ENCODE measurements around the gene STIMATE.

Gene STIMATE

GRCh38 chr3:52841211-52841980 lies 56.0 kb downstream of the STIMATE start:
- no peak for DNase-seq (ENCODE audit: low spot score in 2 of 2)
- in situ Hi-C loops (cut with MboI; ENCODE audit: low sequenced_read_pairs): loop anchor here (10.0 kb wide), 1 partner anchor 143 kb away; no protein-coding TSS in a partner anchor
- H3K27me3 ChIP-seq (ENCODE audit: low read depth): no peaks in the 10 kb centered on the region
- H3K36me3 ChIP-seq (replicated peaks): no peaks in the 10 kb centered on the region
- H3K4me1 ChIP-seq: no peaks in the 10 kb centered on the region
- no peak overlapping the region for H3K4me3 ChIP-seq
- no peaks in the 10 kb centered on the region for H3K9me3 ChIP-seq

DNA sequence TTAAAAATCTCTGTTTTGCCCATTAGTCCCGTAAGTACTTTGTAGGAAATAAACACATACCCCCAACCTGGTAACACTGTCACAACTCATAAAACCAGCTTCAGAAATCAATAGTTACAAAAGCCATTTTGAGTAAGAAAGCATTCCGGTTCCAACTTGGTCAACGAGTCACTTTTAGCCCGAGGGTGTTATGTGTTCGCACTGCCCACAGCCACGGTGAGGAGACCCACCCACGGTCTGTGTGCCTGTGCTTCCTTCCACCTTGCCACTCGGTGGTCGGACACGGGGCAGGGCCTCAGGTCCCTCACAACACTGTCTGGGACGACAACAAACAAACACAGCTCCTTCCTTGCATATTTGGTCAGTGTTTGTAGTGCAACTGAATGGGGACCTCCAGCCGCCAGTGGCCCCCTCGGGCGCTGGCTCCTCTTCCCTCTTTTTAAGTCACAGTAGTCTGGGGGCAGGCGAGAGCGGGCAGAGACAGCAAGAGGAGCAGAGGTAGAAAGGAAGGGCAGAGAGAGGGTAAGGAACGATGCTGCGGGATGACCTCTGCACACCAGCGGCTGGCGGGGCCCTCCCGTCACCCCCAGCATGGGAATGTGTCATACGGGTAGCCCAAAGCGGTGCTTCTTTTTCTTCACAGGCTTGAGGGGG lies 57.3 kb downstream of the STIMATE start:
- in situ Hi-C loops (cut with MboI; ENCODE audit: low sequenced_read_pairs): loop anchor here (10.0 kb wide), 1 partner anchor 145 kb away; no protein-coding TSS in a partner anchor
- no peaks in the 10 kb centered on the region for H3K36me3 ChIP-seq (replicated peaks)
- H3K4me3 ChIP-seq: no peak overlapping the region
- H3K27me3 ChIP-seq (ENCODE audit: low read depth): no peaks in the 10 kb centered on the region
- DNase-seq (ENCODE audit: low spot score in 2 of 2): no peak
- no peaks in the 10 kb centered on the region for H3K4me1 ChIP-seq
- no peaks in the 10 kb centered on the region for H3K9me3 ChIP-seq

- no peak for DNase-seq (ENCODE audit: low spot score in 2 of 2)
- Histone ChIP-seq H3K27me3 (ENCODE audit: low read depth) (no peaks in the 10 kb centered on the region), H3K36me3 (replicated peaks) (no peaks in the 10 kb centered on the region), H3K9me3 (no peaks in the 10 kb centered on the region), H3K4me3 (no peak overlapping the region), H3K4me1 (no peaks in the 10 kb centered on the region)
- in situ Hi-C loops (cut with MboI; ENCODE audit: low sequenced_read_pairs): no loop called here
Measured at GRCh38 chr3:52839268-52839575, 58.1 kb downstream of the STIMATE start.

DNA sequence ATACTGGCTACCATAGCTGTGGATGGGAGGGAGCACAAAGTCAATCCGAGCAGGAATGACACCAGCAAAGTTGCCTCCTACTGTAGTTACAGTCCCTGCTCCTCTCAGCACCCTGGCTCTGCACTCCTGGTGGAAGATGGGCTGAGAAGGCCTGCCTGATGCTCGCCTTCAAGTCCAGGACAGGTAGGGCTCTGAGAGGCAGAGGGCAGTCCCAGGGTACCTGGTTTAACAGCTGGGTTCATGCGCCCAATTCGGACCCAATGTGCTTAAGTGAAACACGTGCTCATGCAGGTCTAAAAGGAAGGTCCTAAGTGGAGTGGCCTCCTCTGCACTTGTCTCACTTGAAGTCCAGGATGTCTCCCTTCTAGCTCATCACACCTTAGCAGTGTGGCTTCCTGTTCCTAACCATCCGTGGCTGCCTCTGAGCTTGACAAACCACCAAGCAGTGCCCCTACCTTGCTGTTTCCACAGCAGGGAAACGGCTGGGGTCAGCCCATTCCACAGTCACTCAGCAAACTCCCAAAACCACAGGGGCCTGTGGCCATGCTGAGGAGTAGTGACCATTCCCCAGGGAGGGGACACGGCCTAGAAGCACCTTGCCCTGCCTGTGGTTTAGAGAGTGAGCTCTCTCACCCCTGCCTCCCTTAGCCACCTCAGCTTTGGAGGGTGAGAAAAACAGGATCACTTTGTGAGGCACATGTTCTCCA lies 58.6 kb downstream of the STIMATE start:
- no peaks in the 10 kb centered on the region for H3K27me3 ChIP-seq (ENCODE audit: low read depth)
- H3K4me3 ChIP-seq: no peak overlapping the region
- H3K36me3 ChIP-seq (replicated peaks): no peaks in the 10 kb centered on the region
- in situ Hi-C loops (cut with MboI; ENCODE audit: low sequenced_read_pairs): no loop called here
- no peaks in the 10 kb centered on the region for H3K9me3 ChIP-seq
- no peaks in the 10 kb centered on the region for H3K4me1 ChIP-seq
- no peak for DNase-seq (ENCODE audit: low spot score in 2 of 2)

- in situ Hi-C loops (cut with MboI; ENCODE audit: low sequenced_read_pairs): no loop called here
- no peaks in the 10 kb centered on the region for H3K36me3 ChIP-seq (replicated peaks)
- no peaks in the 10 kb centered on the region for H3K4me1 ChIP-seq
Measured at GRCh38 chr3:52836986-52837385, 60.4 kb downstream of the STIMATE start.

DNA sequence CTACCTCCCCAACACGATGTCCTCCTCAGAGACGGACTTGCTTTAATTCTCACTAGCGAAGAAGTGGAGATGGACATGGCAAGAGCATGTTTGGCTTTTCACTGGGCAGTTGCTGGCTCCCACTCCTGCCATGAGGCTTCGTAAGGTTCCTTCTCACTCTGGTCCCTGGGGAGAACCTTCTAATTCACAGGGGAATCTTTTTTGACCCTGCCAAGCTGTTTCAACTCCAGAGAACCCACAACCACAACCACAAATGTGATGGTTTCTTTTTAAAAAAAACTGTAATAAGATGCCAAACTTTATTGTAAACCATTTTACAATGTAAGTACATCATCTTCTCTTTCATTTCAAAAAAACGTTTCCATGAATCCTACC lies 60.9 kb downstream of the STIMATE start:
- Histone ChIP-seq H3K9me3 (no peaks in the 10 kb centered on the region), H3K36me3 (replicated peaks) (no peaks in the 10 kb centered on the region), H3K4me3 (no peak overlapping the region), H3K4me1 (no peaks in the 10 kb centered on the region), H3K27me3 (ENCODE audit: low read depth) (no peaks in the 10 kb centered on the region)
- in situ Hi-C loops (cut with MboI; ENCODE audit: low sequenced_read_pairs): no loop called here
- DNase-seq (ENCODE audit: low spot score in 2 of 2): no peak

More at GRCh38 chr3:52836986-52837385, 60.4 kb downstream of the STIMATE start:
- Histone ChIP-seq H3K9me3 (no peaks in the 10 kb centered on the region), H3K27me3 (ENCODE audit: low read depth) (no peaks in the 10 kb centered on the region), H3K4me3 (no peak overlapping the region)
- no peak for DNase-seq (ENCODE audit: low spot score in 2 of 2)

- no peaks in the 10 kb centered on the region for H3K4me1 ChIP-seq
- in situ Hi-C loops (cut with MboI; ENCODE audit: low sequenced_read_pairs): no loop called here
Measured at GRCh38 chr3:52835766-52836470, 61.4 kb downstream of the STIMATE start.

GRCh38 chr3:52834871-52835501 lies 62.4 kb downstream of the STIMATE start, which contains the start of gene MUSTN1:
Gene MUSTN1 (minus strand): TSS chr3:52835019. CDS start chr3:52834948, 71 bp downstream.
- Histone ChIP-seq H3K4me3 (no peak within 1 kb of the TSS), H3K9me3 (no peaks in the 10 kb centered on the region), H3K27me3 (ENCODE audit: low read depth) (no peaks in the 10 kb centered on the region), H3K36me3 (replicated peaks) (no peaks in the 10 kb centered on the region), H3K4me1 (no peaks in the 10 kb centered on the region)
- no peak for DNase-seq (ENCODE audit: low spot score in 2 of 2)
- in situ Hi-C loops (cut with MboI; ENCODE audit: low sequenced_read_pairs): no loop called here

More at GRCh38 chr3:52835766-52836470, 61.4 kb downstream of the STIMATE start:
- Histone ChIP-seq H3K4me3 (no peak overlapping the region), H3K9me3 (no peaks in the 10 kb centered on the region), H3K36me3 (replicated peaks) (no peaks in the 10 kb centered on the region), H3K27me3 (ENCODE audit: low read depth) (no peaks in the 10 kb centered on the region)
- no peak for DNase-seq (ENCODE audit: low spot score in 2 of 2)

DNA sequence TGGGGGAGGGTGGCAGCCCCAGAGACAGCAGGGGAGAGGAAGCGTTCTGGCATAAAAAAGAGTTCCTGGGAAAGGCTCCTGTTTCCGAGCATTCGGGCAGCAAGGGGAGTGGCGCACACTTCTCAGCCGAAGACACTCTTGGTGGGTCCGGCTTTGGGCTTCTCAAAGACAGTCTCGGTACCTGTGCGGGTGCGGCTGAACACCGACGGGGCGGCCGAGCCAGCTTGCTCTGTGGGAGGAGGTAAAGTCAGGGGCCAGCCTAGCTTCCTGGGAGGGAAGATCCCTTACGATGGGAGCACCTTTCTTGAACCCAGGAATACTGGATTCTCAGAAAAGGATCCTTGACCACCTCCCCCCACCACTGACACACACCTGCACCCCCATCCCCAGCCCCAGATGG lies 64.1 kb downstream of the STIMATE start:
- DNase-seq (ENCODE audit: low spot score in 2 of 2): no peak
- in situ Hi-C loops (cut with MboI; ENCODE audit: low sequenced_read_pairs): no loop called here
- H3K4me1 ChIP-seq: no peaks in the 10 kb centered on the region
- no peaks in the 10 kb centered on the region for H3K36me3 ChIP-seq (replicated peaks)
- H3K4me3 ChIP-seq: no peak overlapping the region
- H3K27me3 ChIP-seq (ENCODE audit: low read depth): no peaks in the 10 kb centered on the region
- no peaks in the 10 kb centered on the region for H3K9me3 ChIP-seq

DNA sequence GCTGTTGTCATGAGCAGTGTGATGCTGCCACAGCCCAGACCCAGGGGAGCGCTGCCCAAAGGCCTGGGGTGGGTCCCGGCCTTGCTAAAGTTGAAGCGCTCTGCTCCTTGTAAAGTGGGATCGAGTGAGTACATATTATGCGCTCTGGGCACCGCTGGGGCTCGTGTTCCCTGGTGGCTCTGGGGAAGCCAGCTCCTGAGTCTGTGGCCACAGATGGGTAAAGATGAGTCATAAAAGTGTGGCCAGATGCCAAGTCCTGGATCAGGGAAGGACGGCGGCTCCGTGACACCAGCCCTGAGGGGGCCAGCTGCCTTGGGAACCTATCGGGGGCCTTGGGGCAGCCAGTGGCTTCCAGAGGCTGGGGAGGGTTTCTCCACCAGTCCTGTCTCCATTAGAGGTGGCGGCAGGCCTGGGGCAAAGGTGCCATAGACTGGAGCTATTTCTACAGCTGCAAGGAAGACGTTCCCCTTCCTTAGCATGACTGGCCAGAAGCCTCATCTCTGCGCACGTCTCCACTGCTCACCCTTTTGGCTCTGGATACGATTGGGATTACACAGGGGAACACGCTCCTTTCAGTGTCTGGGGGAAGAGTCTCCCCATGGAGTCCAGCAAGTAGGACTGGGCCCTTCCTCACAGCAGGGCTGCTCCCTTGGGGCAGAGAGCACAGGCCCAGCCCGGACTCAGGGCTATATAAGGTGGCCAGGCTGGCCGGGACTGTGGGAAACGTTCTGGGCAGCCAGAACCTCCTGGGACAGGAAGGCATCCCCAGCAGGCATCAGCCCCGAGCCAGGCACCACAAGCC lies 65.6 kb downstream of the STIMATE start:
- H3K27me3 ChIP-seq (ENCODE audit: low read depth): no peaks in the 10 kb centered on the region
- H3K36me3 ChIP-seq (replicated peaks): no peaks in the 10 kb centered on the region
- peak in 1 of 2 experiments; percentile 32 for DNase-seq (ENCODE audit: low spot score in 2 of 2)
- in situ Hi-C loops (cut with MboI; ENCODE audit: low sequenced_read_pairs): no loop called here
- H3K4me3 ChIP-seq: no peak overlapping the region
- no peaks in the 10 kb centered on the region for H3K9me3 ChIP-seq
- H3K4me1 ChIP-seq: no peaks in the 10 kb centered on the region

GRCh38 chr3:52830535-52831258 lies 66.7 kb downstream of the STIMATE start, which contains the start of gene ITIH4:
Gene ITIH4 (minus strand): TSS chr3:52830672. CDS start chr3:52830642, 30 bp downstream.
- Histone ChIP-seq H3K9me3 (no peaks in the 10 kb centered on the region), H3K4me3 (no peak within 1 kb of the TSS), H3K4me1 (no peaks in the 10 kb centered on the region), H3K36me3 (replicated peaks) (no peaks in the 10 kb centered on the region), H3K27me3 (ENCODE audit: low read depth) (no peaks in the 10 kb centered on the region)
- in situ Hi-C loops (cut with MboI; ENCODE audit: low sequenced_read_pairs): no loop called here
- DNase-seq (ENCODE audit: low spot score in 2 of 2): no peak

DNA sequence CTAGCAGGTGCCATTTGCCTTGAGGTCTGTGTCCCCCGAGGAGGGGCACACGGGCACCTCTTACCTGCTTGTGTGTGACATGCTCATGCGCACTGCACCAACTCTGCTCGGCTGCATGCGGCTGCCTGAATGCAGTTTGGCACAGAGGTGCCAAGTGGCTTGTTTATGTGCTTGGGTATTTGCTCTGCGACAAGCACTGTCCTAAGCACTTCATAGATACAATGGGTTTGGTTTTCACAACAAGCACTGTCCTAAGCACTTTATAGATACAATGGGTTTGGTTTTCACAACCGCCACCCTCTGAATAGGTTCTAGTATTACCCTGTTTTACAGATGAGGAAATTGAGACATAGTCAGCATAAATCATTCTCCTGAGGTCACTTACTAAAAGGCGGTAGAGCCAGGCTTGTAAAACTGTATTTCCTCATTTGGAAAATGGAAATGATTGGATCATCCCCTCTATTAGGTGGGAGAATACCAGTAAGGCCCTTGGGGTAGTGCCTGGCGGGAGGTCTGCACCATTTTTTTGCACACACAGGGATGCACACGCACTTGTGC lies 67.4 kb downstream of the STIMATE start:
- in situ Hi-C loops (cut with MboI; ENCODE audit: low sequenced_read_pairs): no loop called here
- Histone ChIP-seq H3K4me1 (no peaks in the 10 kb centered on the region), H3K9me3 (no peaks in the 10 kb centered on the region), H3K36me3 (replicated peaks) (no peaks in the 10 kb centered on the region), H3K4me3 (no peak overlapping the region), H3K27me3 (ENCODE audit: low read depth) (no peaks in the 10 kb centered on the region)
- no peak for DNase-seq (ENCODE audit: low spot score in 2 of 2)
